Panc1 (cell line): ENCODE data around the gene DLGAP4. TPM values are rescaled to one million over a fixed set of nuclear protein-coding genes. Genes with fewer than 3 reads are reported as not detected.

Experiments used
- ATAC-seq: fragments of 200-7000 bp; cut with Tn5 transposase; 2 replicates; pipeline ENCODE4 v1.9.1; 2020; ENCODE audit warnings: mild to moderate bottlenecking, moderate library complexity
- BruUV-seq: library from RNA; stranded (reverse); fragments of 400-500 nt; replicated peaks from 2 replicates; lab custom pipeline; 2021; lab: Mats Ljungman, UMichigan
- CTCF ChIA-PET: fragments of 300-600 bp; sonication (Branson Sonifier 250); formaldehyde crosslinking; loops from one replicate; lab custom pipeline; 2022; ENCODE audit warnings: antibody characterized with exemption; lab: Charles Lee
- POLR2A ChIA-PET: fragments of 300-600 bp; sonication (Branson Sonifier 250); formaldehyde crosslinking; loops from one replicate; lab custom pipeline; 2022; ENCODE audit warnings: antibody characterized with exemption; lab: Charles Lee
- DNase-seq: peaks from one replicate; pipeline ENCODE4 v3.0.0-alpha.2; 2010; ENCODE audit warnings: low read depth, low spot score
- H3K27ac ChIP-seq: 2 replicates; pipeline ENCODE4 v1.5.1; 2011; ENCODE audit warnings: mild to moderate bottlenecking, low read length, inconsistent platforms
- H3K27me3 ChIP-seq: fragments of 200-500 bp; sonication (Bioruptor generic); 2 replicates; pipeline ENCODE4 v1.6.0; 2014; ENCODE audit warnings: low read length, inconsistent platforms; ENCODE audit not compliant: control insufficient read depth, insufficient read depth
- H3K36me3 ChIP-seq: fragments of 200-500 bp; sonication (Bioruptor generic); 2 replicates; pipeline ENCODE4 v1.5.1; 2014; ENCODE audit warnings: inconsistent platforms, mild to moderate bottlenecking, low read length, moderate library complexity; ENCODE audit not compliant: control insufficient read depth, insufficient read depth
- H3K4me1 ChIP-seq: 2 replicates; pipeline ENCODE4 v1.5.1; 2011; ENCODE audit warnings: inconsistent platforms, mild to moderate bottlenecking, low read length, moderate library complexity; ENCODE audit not compliant: control insufficient read depth, insufficient read depth
- H3K4me3 ChIP-seq, 2 experiments: 2 replicates each; pipeline ENCODE4 v1.5.1; 2011 to 2012; ENCODE audit warnings: low read depth in 2 of 2, low read length in 2 of 2, mild to moderate bottlenecking in 2 of 2, inconsistent platforms in 1 of 2, moderate library complexity in 1 of 2
- H3K9me3 ChIP-seq: fragments of 200-500 bp; sonication (Bioruptor generic); 2 replicates; pipeline ENCODE4 v1.5.1; 2014; ENCODE audit warnings: low read depth, mild to moderate bottlenecking, inconsistent platforms, low read length, moderate library complexity; ENCODE audit not compliant: control insufficient read depth, insufficient read depth
- CTCF ChIP-seq: fragments of 450-650 bp; IDR thresholded peaks from 2 replicates; pipeline ENCODE4 v1.5.1; 2017; ENCODE audit warnings: mild to moderate bottlenecking
- POLR2AphosphoS5 ChIP-seq: IDR thresholded peaks from 2 replicates; pipeline ENCODE4 v1.6.1; 2012; ENCODE audit warnings: mild to moderate bottlenecking, low read depth, low read length, moderate library complexity
- REST ChIP-seq, 2 experiments: IDR thresholded peaks; 2 replicates each; pipeline ENCODE4 v1.6.1; 2011 to 2012; ENCODE audit warnings: low read depth in 2 of 2, control low read depth in 1 of 2, low read length in 1 of 2, mild to moderate bottlenecking in 1 of 2, moderate library complexity in 1 of 2; ENCODE audit not compliant: insufficient read depth in 1 of 2
- SIN3A ChIP-seq: IDR thresholded peaks from 2 replicates; pipeline ENCODE4 v1.6.1; 2012; ENCODE audit warnings: low read depth, mild to moderate bottlenecking, low read length, moderate library complexity, borderline replicate concordance; ENCODE audit not compliant: insufficient read depth
- TCF7L2 ChIP-seq: IDR thresholded peaks from 2 replicates; pipeline ENCODE4 v1.6.1; 2011; ENCODE audit warnings: mild to moderate bottlenecking, low read depth, low read length, inconsistent platforms
- in situ Hi-C: cut with HindIII; loops from 2 replicates; pipeline ENCODE4 v1.10.0; 2016; ENCODE audit warnings: low sequenced_read_pairs, low pct_unique_long_range_greater_than_20kb
- intact Hi-C: fragments of 100-400 bp; cut with micrococcal nuclease; formaldehyde crosslinking; loops from one replicate; pipeline ENCODE4 v1.10.0; 2022; ENCODE audit not compliant: unreplicated experiment
- total RNA-seq: library from RNA; stranded (reverse); gene quantifications from one replicate; pipeline ENCODE4 v1.2.1, GENCODE V29; 2021; ENCODE audit not compliant: unreplicated experiment

DLGAP4 gene
- total RNA-seq, 1 experiment from 2014 or later, result 52.5 TPM

- Histone ChIP-seq H3K36me3 (no peaks in the 10 kb centered on the region), H3K27ac (no peak overlapping the region), H3K27me3 (no peaks in the 10 kb centered on the region), H3K9me3 (0 out of 2 replicates have a peak, but pooled peaks cover 1% of the 10 kb centered on the region), H3K4me3 (no peak overlapping the region), H3K4me1 (no peaks in the 10 kb centered on the region)
- ChIA-PET CTCF (no interaction called here), POLR2A (no interaction called here)
- ATAC-seq (no peak), DNase-seq (no peak)
- no TSS peak for BruUV-seq
- intact Hi-C loops (no loop called here), in situ Hi-C loops (no loop called here)
- no peak for TF ChIP-seq CTCF
- TF ChIP-seq REST (IDR thresholded peaks at IDR 0.05; ENCODE audit: insufficient read depth in 1 of 2, low read depth in 2 of 2, low read length in 1 of 2), result no peak
- no peak for TF ChIP-seq TCF7L2
- no peak for TF ChIP-seq SIN3A
- no peak for TF ChIP-seq POLR2AphosphoS5
Observed at GRCh38 chr20:36319356-36320260, 13.5 kb downstream of the DLGAP4 start.

GRCh38 chr20:36320261-36320897 lies 14.2 kb downstream of the DLGAP4 start:
- in situ Hi-C loops, result no loop called here

More at GRCh38 chr20:36320261-36320897, 14.2 kb downstream of the DLGAP4 start:
- POLR2A ChIA-PET, result no interaction called here
- Histone ChIP-seq H3K27me3 (no peaks in the 10 kb centered on the region), H3K27ac (no peak overlapping the region), H3K36me3 (no peaks in the 10 kb centered on the region), H3K4me3 (no peak overlapping the region), H3K9me3 (0 out of 2 replicates have a peak, but pooled peaks cover 4% of the 10 kb centered on the region), H3K4me1 (no peaks in the 10 kb centered on the region)
- BruUV-seq, result no TSS peak
- CTCF ChIA-PET, result no interaction called here
- DNase-seq, result no peak
- no peak for ATAC-seq
- TF ChIP-seq CTCF (no peak), REST (IDR thresholded peaks at IDR 0.05; ENCODE audit: insufficient read depth in 1 of 2, low read depth in 2 of 2, low read length in 1 of 2) (no peak), SIN3A (no peak), POLR2AphosphoS5 (no peak), TCF7L2 (no peak)
- intact Hi-C loops, result no loop called here
